Mesothelial cell of epicardium (in vitro differentiated cells): Measurements from ENCODE around the gene CD4. TPM values are rescaled to one million over a fixed set of nuclear protein-coding genes. Genes with fewer than 3 reads are reported as not detected.

Source experiments
- DNase-seq, 2 experiments: peaks; one replicate each; pipeline ENCODE4 v3.0.0; 2021; ENCODE audit warnings: low spot score in 2 of 2; ENCODE audit not compliant: unreplicated experiment in 2 of 2
- H3K27ac Mint-ChIP-seq: 2 replicates; pipeline ENCODE4 v1.8.0; 2021; ENCODE audit warnings: mixed read lengths
- H3K27me3 Mint-ChIP-seq: 2 replicates; pipeline ENCODE4 v1.8.0; 2021; ENCODE audit warnings: low read depth, mixed read lengths
- H3K36me3 Mint-ChIP-seq: 2 replicates; pipeline ENCODE4 v1.8.0; 2021; ENCODE audit warnings: mixed read lengths
- H3K4me1 Mint-ChIP-seq: 2 replicates; pipeline ENCODE4 v1.8.0; 2021; ENCODE audit warnings: mixed read lengths
- H3K4me3 Mint-ChIP-seq: 2 replicates; pipeline ENCODE4 v1.8.0; 2021; ENCODE audit warnings: mild to moderate bottlenecking, moderate library complexity, mixed read lengths
- H3K9me3 Mint-ChIP-seq: 2 replicates; pipeline ENCODE4 v1.8.0; 2021; ENCODE audit warnings: mixed read lengths
- total RNA-seq: library from RNA; stranded (reverse); gene quantifications from 3 replicates; pipeline ENCODE4 v1.2.1, GENCODE V29; 2021
- TF ChIP-seq, protein P1 (sequence below): fragments of 200-600 bp; sonication (generic); IDR thresholded peaks from one replicate; pipeline ENCODE4 v1.5.0; 2021; ENCODE audit warnings: antibody characterized with exemption; ENCODE audit not compliant: unreplicated experiment

Gene CD4
- total RNA-seq, 1 donor from 2014 or later = 3.8 TPM

DNA sequence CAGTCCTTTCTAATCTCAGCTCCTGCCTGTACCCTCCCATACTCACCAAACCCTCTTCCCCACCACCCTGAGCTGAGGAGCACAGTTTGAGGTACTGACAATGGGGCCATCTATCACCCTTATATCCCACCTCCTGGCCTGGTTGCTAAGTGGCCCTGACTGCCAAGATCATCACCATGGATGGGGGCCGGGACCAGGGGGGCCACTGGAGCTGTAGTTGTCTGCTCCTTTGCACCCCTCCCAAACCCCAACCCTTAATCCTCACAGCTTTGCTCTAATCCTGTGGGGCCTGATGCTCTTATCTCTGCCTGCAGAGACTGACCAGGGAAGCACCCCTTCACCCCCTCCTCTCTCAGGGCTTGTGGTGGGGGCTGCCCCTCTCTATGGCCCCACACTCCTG lies 51.0 kb downstream of the CD4 start:
- Mint-ChIP-seq H3K4me3 (no peak overlapping the region), H3K27ac (no peak overlapping the region), H3K9me3 (no peaks in the 10 kb centered on the region), H3K4me1 (peaks cover 4% of the 10 kb centered on the region), H3K36me3 (peaks cover 19% of the 10 kb centered on the region), H3K27me3 (no peaks in the 10 kb centered on the region)
- TF ChIP-seq, protein P1, sequence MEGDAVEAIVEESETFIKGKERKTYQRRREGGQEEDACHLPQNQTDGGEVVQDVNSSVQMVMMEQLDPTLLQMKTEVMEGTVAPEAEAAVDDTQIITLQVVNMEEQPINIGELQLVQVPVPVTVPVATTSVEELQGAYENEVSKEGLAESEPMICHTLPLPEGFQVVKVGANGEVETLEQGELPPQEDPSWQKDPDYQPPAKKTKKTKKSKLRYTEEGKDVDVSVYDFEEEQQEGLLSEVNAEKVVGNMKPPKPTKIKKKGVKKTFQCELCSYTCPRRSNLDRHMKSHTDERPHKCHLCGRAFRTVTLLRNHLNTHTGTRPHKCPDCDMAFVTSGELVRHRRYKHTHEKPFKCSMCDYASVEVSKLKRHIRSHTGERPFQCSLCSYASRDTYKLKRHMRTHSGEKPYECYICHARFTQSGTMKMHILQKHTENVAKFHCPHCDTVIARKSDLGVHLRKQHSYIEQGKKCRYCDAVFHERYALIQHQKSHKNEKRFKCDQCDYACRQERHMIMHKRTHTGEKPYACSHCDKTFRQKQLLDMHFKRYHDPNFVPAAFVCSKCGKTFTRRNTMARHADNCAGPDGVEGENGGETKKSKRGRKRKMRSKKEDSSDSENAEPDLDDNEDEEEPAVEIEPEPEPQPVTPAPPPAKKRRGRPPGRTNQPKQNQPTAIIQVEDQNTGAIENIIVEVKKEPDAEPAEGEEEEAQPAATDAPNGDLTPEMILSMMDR = no peak
- DNase-seq = no peak

- TF ChIP-seq, protein P1 = no peak
- H3K36me3 Mint-ChIP-seq = peaks cover 21% of the 10 kb centered on the region
- H3K27ac Mint-ChIP-seq = no peak within 1 kb of the TSS
- no peaks in the 10 kb centered on the region for H3K9me3 Mint-ChIP-seq
- no peak within 1 kb of the TSS for H3K4me3 Mint-ChIP-seq
- H3K4me1 Mint-ChIP-seq = peaks cover 4% of the 10 kb centered on the region
- H3K27me3 Mint-ChIP-seq = no peaks in the 10 kb centered on the region
- DNase-seq = no peak
Observed at GRCh38 chr12:6840761-6841515, 51.6 kb downstream of the CD4 start, which contains the start of gene GNB3. Gene GNB3, plus strand, starts transcription at chr12:6840925. Its CDS starts 363 bp downstream, at chr12:6841288.

- peaks cover 26% of the 10 kb centered on the region for H3K36me3 Mint-ChIP-seq
- TF ChIP-seq, protein P1 = no peak
- H3K9me3 Mint-ChIP-seq = no peaks in the 10 kb centered on the region
- H3K27ac Mint-ChIP-seq = no peak overlapping the region
- no peaks in the 10 kb centered on the region for H3K27me3 Mint-ChIP-seq
- no peak for DNase-seq
- H3K4me3 Mint-ChIP-seq = no peak overlapping the region
- peaks cover 4% of the 10 kb centered on the region for H3K4me1 Mint-ChIP-seq
Observed at GRCh38 chr12:6842075-6842474, 52.7 kb downstream of the CD4 start.

DNA sequence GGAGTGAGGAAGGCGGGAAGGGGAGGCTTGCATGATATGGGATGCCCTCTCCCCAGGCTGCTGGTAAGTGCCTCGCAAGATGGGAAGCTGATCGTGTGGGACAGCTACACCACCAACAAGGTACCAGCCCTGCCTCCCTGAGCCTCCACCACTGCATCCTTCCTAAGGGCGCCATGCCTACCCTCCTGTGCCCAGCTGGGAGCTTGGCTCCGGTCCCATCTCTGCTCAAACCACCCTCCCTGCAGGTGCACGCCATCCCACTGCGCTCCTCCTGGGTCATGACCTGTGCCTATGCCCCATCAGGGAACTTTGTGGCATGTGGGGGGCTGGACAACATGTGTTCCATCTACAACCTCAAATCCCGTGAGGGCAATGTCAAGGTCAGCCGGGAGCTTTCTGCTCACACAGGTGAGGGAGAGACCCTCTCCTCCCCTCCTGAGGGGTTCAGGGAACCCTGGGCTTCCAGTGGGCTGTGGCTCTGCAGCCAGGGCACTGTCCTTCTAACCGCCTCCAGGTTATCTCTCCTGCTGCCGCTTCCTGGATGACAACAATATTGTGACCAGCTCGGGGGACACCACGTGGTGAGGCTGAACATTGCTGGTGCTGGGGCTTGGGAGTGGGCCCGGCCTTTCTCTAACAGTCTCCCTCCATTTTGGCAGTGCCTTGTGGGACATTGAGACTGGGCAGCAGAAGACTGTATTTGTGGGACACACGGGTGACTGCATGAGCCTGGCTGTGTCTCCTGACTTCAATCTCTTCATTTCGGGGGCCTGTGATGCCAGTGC lies 54.0 kb downstream of the CD4 start:
- Mint-ChIP-seq H3K4me3 (no peak overlapping the region), H3K36me3 (peaks cover 29% of the 10 kb centered on the region), H3K9me3 (no peaks in the 10 kb centered on the region), H3K4me1 (peaks cover 4% of the 10 kb centered on the region), H3K27ac (no peak overlapping the region), H3K27me3 (no peaks in the 10 kb centered on the region)
- DNase-seq = no peak
- TF ChIP-seq, protein P1 = no peak

- peaks cover 34% of the 10 kb centered on the region for H3K36me3 Mint-ChIP-seq
- no peak for DNase-seq
- peaks cover 10% of the 10 kb centered on the region for H3K4me1 Mint-ChIP-seq
- no peak overlapping the region for H3K4me3 Mint-ChIP-seq
- H3K27ac Mint-ChIP-seq = no peak overlapping the region
- no peaks in the 10 kb centered on the region for H3K9me3 Mint-ChIP-seq
- TF ChIP-seq, protein P1 = no peak
- no peaks in the 10 kb centered on the region for H3K27me3 Mint-ChIP-seq
Observed at GRCh38 chr12:6845395-6845794, 56.1 kb downstream of the CD4 start.
